Measurements from ENCODE around the gene SHISA9. TPM values are rescaled to one million over a fixed set of nuclear protein-coding genes. Genes with fewer than 3 reads are reported as not detected.

SHISA9 gene
- total RNA-seq, 1 experiment from 2014 or later, result not detected

DNA sequence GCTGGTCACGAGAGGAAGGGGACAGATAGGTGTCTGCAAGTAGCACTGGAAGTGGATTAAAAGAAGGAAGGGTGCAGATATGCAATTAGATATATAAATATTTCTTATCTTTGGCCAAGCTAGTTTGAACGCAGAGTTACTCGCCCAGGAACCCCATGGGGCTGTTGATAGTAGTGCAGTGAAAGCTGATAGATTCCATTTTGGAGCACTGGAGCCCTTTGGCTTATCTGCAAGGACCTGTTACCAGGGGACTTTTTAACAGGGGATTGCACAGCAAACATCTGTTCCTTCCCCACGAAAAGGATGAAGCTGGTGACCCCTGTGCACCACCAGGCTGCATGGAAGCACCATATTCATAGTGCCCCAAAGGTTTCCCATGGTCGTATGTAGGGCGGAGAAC lies 218.7 kb downstream of the SHISA9 start:
- Histone ChIP-seq H3K36me3 (ENCODE audit: control insufficient read depth in 1 of 2, insufficient read depth in 2 of 2, low read length in 2 of 2) (no peaks in the 10 kb centered on the region), H3K9me2 (ENCODE audit: insufficient read depth) (no peaks in the 10 kb centered on the region), H2AFZ (ENCODE audit: low read depth, low read length, poor library complexity, severe bottlenecking) (no peak overlapping the region), H3K27ac (ENCODE audit: low read depth, low read length) (no peak overlapping the region), H4K20me1 (ENCODE audit: insufficient read depth) (no peaks in the 10 kb centered on the region), H3K79me2 (ENCODE audit: insufficient read depth, low read length) (no peaks in the 10 kb centered on the region), H3K4me3 (replicated peaks in 1 of 2; ENCODE audit: low read depth in 1 of 2, low read length in 2 of 2) (no peak overlapping the region), H3K4me1 (ENCODE audit: control insufficient read depth in 1 of 2, insufficient read depth in 2 of 2, low read length in 2 of 2) (no peaks in the 10 kb centered on the region), H3K27me3 (ENCODE audit: insufficient read depth, low read length) (no peaks in the 10 kb centered on the region), H3K9ac (ENCODE audit: low read length) (no peak overlapping the region), H3K9me3 (ENCODE audit: control insufficient read depth in 1 of 2, insufficient read depth in 1 of 2, low read depth in 1 of 2, low read length in 2 of 2) (no peaks in the 10 kb centered on the region), H3K4me2 (ENCODE audit: low read length) (no peak overlapping the region)
- no peak for TF ChIP-seq ZNF274 (IDR thresholded peaks at IDR 0.05; ENCODE audit: low read depth, low read length)
- TF ChIP-seq POLR2AphosphoS5 (IDR thresholded peaks at IDR 0.05; ENCODE audit: low read depth, low read length), result no peak
- no peak for TF ChIP-seq SRF (IDR thresholded peaks at IDR 0.05; ENCODE audit: low read depth)
- TF ChIP-seq, protein P1, sequence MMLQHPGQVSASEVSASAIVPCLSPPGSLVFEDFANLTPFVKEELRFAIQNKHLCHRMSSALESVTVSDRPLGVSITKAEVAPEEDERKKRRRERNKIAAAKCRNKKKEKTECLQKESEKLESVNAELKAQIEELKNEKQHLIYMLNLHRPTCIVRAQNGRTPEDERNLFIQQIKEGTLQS (IDR thresholded peaks at IDR 0.05), result no peak
- no peak for TF ChIP-seq SIN3A (IDR thresholded peaks at IDR 0.05; ENCODE audit: low read depth)
- no peak for TF ChIP-seq EGR1 (IDR thresholded peaks at IDR 0.05; ENCODE audit: low read depth)
- TF ChIP-seq, protein P2, sequence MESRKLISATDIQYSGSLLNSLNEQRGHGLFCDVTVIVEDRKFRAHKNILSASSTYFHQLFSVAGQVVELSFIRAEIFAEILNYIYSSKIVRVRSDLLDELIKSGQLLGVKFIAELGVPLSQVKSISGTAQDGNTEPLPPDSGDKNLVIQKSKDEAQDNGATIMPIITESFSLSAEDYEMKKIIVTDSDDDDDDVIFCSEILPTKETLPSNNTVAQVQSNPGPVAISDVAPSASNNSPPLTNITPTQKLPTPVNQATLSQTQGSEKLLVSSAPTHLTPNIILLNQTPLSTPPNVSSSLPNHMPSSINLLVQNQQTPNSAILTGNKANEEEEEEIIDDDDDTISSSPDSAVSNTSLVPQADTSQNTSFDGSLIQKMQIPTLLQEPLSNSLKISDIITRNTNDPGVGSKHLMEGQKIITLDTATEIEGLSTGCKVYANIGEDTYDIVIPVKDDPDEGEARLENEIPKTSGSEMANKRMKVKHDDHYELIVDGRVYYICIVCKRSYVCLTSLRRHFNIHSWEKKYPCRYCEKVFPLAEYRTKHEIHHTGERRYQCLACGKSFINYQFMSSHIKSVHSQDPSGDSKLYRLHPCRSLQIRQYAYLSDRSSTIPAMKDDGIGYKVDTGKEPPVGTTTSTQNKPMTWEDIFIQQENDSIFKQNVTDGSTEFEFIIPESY (IDR thresholded peaks at IDR 0.05; ENCODE audit: extremely low read depth, insufficient replicate concordance, low read length), result no peak
- TF ChIP-seq CBX3 (IDR thresholded peaks at IDR 0.05; ENCODE audit: low read depth), result no peak
- no peak for TF ChIP-seq EZH2phosphoT487 (IDR thresholded peaks at IDR 0.05; ENCODE audit: borderline replicate concordance)
- TF ChIP-seq TCF7L2 (IDR thresholded peaks at IDR 0.05; ENCODE audit: borderline replicate concordance, extremely low read depth, insufficient read depth, insufficient read length), result no peak
- DNase-seq (ENCODE audit: low read depth, low spot score), result no peak
- intact Hi-C loops (cut with micrococcal nuclease), result no loop called here
- ChIA-PET POLR2A (no interaction called here), CTCF (interaction anchor here (0.5 kb wide), 1 partner anchor 34 kb away, joined by 3 read pairs; no protein-coding TSS in a partner anchor), RAD21 (ENCODE audit: low non-redundant PET in 1 of 2, low total read pairs in 2 of 2, uncharacterized antibody in 2 of 2, unreplicated experiment in 2 of 2) (no interaction called here)
- BruUV-seq (replicated peaks), result no TSS peak
- ATAC-seq, result no peak
